NCI-H345 treated with DMSO at 0.1 percent for 48 hours (cell line): ENCODE results near the gene VPS45.
"Not testable (repeated sequence)": the region's sequence is repeated elsewhere in the genome, so short reads cannot be mapped to it uniquely, and the experiment has no call there.

Experiments
- DNase-seq: peaks from one replicate; lab custom pipeline; 2025; ENCODE audit not compliant: unreplicated experiment; lab: John Stamatoyannopoulos, UW

Gene VPS45

GRCh38 chr1:150067184-150068108, at the start of gene VPS45:
TSS of gene VPS45 (plus strand) at chr1:150067776. CDS start at chr1:150067858, 82 bp downstream.
- peak; percentile 99 for DNase-seq

GRCh38 chr1:150018165-150018564, 49.4 kb upstream of the VPS45 start:
- no peak for DNase-seq

GRCh38 chr1:150020711-150021110, 46.9 kb upstream of the VPS45 start:
- DNase-seq = no peak

GRCh38 chr1:150021191-150021694, 46.3 kb upstream of the VPS45 start:
- no peak for DNase-seq

DNA sequence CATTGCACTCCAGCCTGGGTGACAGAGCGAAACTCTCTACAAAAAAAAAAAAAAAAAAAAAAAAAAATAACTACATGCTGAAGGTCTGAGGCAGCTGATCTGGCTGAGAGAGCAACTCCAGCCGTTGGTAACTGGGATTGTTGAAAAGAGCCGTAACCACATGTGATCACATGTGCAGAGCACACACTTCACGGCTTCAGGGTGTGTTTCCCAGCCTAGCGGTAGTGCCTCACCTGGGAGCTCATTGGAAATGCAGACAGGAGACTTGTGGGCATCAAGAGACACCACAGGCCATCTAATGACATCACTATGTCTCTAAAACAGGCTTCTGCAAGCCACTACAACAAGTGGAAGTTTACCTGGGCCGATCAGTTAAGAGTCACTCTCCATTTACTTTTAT, 45.2 kb upstream of the VPS45 start:
- DNase-seq = no peak

DNA sequence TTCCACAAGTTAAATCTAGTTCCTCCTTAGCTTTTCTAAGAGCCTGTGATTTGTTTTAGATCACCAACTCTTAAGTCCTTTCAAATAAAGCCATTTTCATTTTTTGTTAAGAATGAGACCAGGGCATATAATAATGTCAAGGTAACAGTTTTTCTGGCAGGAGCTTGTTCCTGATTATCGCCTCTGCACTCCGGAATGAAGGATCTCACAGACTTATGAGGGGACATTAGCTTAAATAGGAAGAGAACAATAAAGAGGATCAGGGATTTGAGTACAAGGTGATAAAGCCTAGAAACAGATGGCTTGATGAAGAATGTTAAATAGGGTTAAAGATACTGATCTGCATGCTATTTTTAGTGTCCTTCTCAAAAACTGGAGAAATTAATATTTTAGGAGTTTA, 43.4 kb upstream of the VPS45 start:
- DNase-seq = no peak

GRCh38 chr1:150028322-150028721, 39.3 kb upstream of the VPS45 start:
- no peak for DNase-seq

DNA sequence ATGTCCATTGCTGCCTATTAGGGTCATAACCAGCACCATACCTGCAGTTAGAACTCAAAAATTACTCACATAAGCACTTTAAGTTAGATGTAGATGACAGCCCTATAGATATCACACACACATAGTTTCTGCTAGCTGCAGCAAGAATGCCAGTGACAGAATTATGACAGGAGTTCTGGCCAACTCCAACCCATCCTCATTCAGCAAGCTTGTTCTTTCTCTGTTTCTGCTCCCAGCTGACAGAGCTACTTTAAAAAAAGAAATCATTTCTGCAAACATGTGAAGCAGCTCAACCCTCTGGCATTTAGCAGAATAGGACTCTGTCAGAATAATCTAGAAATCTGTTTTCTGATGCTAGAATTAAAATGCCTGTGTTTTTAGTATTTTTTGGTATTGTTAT, 33.2 kb upstream of the VPS45 start:
- no peak for DNase-seq

- DNase-seq = no peak
These were observed 17.6 kb upstream of the VPS45 start for GRCh38 chr1:150049926-150050325.

DNA sequence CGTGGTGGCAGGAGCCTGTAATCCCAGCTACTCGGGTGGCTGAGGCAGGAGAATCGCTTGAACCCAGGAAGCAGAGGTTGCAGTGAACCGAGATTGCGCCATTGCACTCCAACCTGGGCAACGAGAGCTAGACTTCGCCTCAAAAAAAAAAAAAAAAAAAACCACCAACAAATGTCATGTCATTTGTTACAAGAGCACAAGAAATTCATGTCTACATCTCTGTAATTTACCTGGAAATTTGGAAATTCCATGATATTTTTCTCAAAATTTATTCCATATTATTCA, 16.5 kb upstream of the VPS45 start:
- DNase-seq = no peak

- not testable (repeated sequence) for DNase-seq
These were observed 15.6 kb upstream of the VPS45 start for GRCh38 chr1:150051905-150052412.

DNA sequence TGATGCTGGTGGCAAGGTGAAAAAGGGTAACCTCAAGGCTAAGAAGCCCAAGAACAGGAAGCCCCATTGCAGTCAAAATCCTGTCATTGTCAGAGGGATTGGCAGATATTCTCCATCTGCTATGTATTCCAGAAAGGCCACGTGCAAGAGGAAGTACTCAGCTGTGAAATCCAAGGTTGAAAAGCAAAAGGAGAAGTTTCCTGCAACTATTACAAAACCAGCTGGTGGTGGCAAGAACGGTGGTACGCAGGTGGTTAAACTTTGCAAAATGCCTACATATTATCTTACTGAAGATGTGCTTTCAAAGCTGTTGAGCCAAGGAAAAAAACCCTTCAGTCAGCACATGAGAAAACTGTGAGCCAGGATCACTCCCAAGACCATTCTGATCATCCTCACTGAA, 13.7 kb upstream of the VPS45 start:
- DNase-seq = no peak

DNA sequence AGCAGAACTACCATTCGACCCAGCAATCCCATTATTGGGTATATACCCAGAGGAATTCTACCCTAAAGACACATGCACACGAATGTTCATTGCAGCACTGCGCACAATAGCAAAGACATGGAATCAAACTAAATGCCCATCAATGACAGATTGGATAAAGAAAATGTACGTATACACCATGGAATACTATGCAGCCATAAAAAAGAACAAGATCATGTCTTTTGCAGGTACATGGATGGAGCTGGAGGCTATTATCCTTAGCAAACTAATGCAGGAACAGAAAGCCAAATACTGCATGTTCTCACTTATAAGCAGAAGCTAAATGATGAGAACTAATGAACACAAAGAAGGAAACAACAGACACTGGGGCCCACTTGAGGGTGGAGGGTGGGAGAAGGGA, 12.1 kb upstream of the VPS45 start:
- not testable (repeated sequence) for DNase-seq

- no peak for DNase-seq
These were observed 11.2 kb upstream of the VPS45 start for GRCh38 chr1:150056407-150056806.

DNA sequence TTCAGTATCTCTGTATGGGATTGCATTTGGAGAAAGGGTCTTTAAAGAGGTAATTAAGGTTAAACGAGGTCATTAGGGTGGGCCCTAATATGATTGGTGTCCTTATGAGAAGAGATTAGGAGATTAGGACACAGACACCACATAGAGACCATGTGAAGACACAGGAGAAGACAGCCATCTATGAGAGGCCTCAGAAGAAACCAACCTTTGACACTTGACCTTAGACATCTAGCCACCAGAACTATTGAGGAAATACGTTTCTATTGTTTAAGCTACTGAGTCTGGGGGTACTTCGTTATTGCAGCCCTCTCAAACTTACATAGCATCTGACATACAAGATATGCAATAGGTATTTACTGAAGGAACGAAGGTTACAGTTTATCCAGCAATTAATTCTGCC, 7.3 kb upstream of the VPS45 start:
- DNase-seq = no peak

GRCh38 chr1:150061632-150062101, 5.9 kb upstream of the VPS45 start:
- DNase-seq = no peak

DNA sequence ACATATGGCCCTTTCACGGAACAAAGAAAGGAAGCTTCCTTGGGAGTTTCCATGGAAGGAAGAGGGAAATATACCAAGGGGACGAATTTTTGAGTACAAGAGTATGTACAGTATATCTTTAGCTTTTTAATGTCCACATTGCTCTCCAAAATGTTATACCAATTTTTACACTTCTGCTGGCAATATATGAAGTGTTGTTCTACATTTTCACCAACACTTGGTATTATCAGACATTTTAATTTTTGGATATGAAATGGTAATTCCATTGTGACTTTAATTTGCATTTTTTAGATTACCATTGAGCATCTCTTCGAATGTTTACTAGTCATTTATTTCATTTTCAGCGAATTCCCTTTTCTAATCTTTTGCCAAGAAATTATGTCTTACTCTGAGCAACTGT, 5.5 kb upstream of the VPS45 start:
- DNase-seq = no peak

DNA sequence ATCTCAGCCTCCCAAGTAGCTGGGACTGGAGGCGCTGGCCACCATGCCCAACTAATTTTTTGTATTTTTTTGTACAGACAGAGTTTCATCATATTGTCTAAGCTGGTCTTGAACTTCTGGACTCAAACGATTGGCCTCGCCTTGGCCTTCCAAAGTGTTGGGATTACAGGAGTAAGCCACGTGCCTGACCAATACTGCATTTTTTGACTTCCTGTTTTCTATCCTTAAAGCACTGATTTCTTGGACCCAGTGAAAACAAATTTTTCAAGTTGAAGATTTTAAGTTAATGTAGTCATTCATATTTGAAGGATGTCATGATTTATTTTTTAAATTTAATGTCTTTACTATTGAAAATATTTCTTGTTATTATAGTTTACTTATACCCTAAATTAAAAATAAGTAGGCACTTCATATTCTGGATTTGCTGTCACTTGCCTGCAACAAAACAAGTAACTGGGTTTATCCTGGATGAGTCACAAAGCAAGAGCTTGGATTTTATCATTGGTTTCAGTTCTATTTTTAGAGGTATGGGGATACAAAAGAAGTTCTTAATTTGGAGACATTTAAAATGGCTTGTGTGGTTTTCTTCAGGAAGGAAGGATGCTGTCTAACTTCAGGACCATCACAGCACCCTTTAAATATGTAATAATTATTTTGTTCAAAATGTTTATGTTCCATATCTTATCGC, 2.2 kb upstream of the VPS45 start:
- no peak for DNase-seq

GRCh38 chr1:150066328-150066727, 1.2 kb upstream of the VPS45 start:
- DNase-seq = no peak

DNA sequence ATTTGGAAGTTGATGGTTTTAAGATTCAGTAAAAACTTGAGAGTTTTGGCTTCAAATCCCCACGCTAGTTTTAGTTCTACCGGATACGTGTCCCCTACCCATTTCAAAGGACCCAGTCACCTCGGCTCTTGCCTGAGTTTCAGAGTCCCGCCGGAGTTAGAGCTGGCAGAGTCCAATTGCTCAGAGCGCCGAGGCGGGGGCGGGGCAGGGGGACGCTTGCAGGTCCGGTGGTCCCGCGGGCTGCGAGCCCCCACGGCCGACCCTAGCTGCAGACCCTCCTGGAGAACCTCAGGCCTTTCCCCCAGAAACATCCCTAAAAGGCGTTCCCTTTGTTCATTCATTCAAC, 765 bp upstream of the VPS45 start:
- DNase-seq = peak; percentile 96

DNA sequence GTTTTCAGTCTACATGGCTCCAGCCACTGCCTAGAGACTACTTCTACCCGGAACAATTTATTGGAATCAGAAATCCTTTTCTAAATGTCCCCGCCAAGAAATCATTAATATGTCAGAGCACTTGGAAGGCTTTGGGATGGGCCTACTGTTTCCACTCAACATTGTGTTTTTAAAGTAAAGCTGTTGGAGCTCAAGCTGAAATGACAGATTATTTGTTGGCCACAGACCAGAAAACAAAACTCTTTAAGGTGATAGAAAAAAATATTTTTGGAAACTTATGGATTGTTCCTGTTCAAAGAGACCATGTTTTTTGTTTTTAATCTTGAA, 496 bp downstream of the VPS45 start:
- no peak for DNase-seq

- DNase-seq = no peak
These were observed 2.3 kb downstream of the VPS45 start for GRCh38 chr1:150069923-150070322.
